Endometrial microvascular endothelial cells (primary cell): ENCODE data around the gene BMERB1. TPM values are rescaled to one million over a fixed set of nuclear protein-coding genes. Genes with fewer than 3 reads are reported as not detected.
"Not testable (repeated sequence)": the region's sequence is repeated elsewhere in the genome, so short reads cannot be mapped to it uniquely, and the experiment has no call there.

ENCODE experiments used
- in situ Hi-C: cut with HindIII; loops from 2 replicates; pipeline ENCODE4 v1.10.0; 2017; ENCODE audit warnings: low sequenced_read_pairs, low pct_unique_long_range_greater_than_20kb; ENCODE audit errors: inconsistent ontology term
- total RNA-seq: library from RNA; depleted of rRNA; stranded (reverse); fragments of >200 nt; gene quantifications from one replicate; pipeline ENCODE4 v1.2.3, GENCODE V29; 2015; ENCODE audit errors: inconsistent ontology term

Gene BMERB1
- total RNA-seq, 1 donor from 2014 or later = 28.4 TPM

DNA sequence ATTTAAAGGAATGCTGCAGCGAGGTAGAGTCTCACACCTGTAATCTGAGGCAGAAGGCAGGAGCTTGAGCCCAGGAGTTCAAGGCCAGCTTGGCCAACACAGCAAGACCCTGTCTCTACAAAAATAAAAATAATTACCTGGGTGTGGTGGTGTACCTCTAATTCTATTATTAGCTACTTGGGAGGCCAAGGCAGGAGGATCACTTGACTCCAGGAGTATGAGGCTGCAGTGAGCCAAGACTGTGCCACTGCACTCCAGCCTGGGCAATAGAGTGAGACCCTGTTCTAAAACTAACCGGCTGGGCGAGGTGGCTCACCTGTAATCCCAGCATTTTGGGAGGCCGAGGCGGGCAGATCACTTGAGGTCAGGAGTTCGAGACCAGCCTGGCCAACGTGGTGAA lies 18.9 kb downstream of the BMERB1 start:
- in situ Hi-C loops = not testable (repeated sequence)

DNA sequence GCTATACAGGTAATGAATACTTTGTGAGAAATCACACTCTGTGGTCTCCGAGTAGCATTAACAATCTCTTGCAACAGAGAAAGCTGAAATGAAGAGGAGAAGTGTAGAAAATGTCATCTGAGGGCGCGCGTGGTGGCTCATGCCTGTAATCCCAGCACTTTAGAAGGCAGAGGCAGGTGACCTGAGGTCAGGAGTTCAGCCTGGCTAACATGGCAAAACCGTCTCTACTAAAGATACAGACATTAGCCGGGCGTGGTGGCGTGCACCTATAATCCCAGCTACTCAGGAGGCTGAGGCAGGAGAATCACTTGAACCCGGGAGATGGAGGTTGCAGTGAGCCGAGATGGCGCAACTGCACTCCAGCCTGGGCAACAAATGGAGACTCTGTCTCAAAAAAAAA lies 20.5 kb downstream of the BMERB1 start:
- in situ Hi-C loops = not testable (repeated sequence)

DNA sequence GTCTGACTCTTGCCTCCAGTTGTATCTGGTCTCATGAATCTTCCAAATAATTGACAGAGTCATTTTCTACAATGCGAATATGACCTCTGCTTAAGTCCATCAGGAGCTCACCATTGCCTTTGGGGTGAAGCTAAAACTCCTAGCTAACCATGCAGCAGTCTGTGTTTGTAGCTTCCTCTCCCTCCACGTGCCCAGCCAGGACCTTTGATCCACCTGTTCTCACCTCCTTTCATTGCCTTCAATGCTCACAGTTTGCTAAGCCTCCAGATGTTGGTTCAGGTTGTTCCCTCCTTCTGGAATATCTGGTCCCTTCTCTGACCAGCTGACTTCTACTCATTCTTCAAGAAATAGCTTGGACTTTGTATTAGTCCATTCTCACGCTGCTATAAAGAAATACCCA lies 23.0 kb downstream of the BMERB1 start:
- in situ Hi-C loops = no loop called here

DNA sequence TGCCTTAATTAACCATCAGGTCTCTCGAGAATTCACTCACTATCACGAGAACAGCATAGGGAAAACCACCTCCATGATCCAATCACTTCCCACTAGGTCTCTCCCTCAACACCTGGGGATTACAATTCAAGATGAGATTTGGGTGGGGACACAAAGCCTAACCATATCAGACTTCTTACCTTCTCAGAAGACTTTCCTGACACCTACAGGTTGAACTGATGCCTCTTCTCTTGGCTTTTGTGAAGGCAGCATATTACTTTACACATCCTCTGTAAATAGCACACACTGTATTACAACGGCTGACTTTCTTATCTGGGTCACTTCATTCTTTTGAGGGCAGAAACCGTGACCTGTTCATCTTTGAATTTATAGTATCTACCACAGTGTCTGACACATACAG lies 23.6 kb downstream of the BMERB1 start:
- in situ Hi-C loops = no loop called here

DNA sequence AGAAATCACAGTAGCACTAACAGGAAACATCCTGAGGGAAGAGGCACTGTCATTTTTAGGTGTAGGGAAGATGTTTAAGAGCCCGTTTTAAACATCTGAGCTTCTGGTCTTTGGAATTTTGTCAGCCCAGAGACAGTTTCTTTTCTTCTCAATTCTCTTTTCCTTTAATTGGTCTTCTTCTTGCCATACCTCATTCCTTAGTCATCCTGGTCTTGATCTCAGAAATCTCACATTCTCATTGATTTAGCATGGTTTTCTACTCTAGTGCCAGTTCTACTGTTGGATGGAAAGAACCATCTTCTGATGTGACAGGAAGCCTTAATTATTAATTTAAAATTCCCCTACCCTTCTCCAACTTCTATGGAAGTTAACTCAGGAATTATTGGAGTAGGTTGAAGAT lies 25.4 kb downstream of the BMERB1 start:
- in situ Hi-C loops = no loop called here

DNA sequence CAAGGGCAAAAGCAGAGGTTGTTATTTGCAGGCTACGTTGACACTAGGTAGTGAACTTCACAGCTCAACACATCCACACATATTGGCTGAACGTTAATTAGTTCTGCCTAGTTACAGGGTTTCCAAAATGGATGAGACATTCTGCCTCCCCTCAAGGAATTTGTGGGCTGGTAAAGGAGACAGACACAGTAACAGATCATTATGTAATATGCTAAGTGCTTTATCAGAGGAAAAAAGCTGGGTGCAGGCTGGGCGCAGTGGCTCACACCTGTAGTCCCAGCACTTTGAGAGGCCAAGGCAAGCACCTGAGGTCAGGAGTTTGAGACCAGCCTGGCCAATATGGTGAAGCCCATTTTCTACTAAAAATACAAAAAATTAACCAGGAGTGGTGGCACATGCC lies 26.2 kb downstream of the BMERB1 start:
- in situ Hi-C loops = no loop called here

DNA sequence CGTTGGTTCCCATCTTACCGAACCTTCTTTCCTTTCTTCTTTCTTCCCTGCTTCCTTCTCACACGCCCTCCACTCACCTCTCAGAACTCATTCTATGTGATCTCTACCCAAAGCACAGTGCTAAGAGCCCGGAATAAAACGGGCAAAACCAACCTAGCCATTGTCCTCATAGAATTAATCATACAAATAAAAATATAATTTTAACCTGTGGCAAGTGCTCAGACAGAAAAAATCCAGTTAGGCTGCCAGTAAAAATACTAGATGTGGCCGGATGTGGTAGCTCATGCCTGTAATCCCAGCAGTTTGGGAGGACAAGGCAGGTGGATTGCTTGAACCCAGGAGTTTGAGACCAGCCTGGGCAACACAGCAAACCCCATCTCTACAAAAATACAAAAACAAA lies 27.0 kb downstream of the BMERB1 start:
- in situ Hi-C loops = no loop called here

DNA sequence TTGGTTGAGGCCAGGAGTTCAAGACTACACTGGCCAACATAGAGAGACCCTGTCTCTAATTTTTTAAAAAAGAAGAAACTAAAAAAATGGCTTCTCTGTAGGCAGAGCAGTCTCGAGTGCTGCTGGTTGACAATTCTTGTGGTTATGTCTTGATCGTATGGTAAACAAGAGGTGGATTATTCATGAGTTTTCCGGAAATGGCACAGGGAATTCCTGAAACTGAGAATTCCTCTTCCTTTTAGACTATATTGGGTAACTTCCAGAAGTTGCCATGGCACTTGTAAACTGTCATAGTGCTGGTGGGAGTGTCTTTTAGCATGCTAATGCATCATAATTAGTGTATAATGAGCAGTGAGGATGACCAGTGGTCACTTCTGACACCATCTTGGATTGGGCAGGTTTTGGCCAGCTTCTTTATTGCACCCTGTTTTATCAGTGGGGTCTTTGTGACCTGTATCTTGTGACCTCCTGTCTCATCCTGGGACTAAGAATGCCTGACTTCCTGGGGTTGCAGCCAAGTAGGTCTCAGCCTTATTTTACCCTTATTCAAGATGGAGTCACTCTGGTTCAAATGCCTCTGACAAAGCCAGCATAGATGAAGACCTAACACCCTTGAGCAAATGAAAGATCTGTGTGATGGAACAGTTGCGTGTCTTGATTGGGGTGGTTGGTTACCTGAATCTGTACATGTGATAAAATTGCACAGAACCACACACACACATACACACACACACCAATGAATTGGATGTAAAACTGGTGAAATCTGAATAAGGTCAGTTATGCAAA lies 30.2 kb downstream of the BMERB1 start:
- in situ Hi-C loops = no loop called here

DNA sequence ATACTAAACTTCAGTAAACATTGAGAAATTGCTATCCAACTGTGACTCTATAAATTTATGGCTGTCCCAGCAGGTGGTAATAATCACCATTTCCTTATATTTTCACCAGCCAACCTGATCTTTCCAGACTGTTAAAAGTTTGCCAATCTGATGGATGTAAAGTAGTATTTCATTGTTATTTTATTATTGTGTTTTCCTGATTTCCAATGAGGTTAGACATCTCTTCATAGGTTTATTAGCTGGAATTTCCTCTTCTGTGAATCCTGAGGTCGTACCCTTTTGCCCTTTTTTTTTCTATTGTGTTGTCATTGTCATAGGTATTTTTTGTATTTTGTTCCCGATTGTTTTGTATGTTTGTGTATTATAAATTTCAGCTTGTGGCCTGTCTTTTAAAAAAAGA lies 31.7 kb downstream of the BMERB1 start:
- in situ Hi-C loops = no loop called here

DNA sequence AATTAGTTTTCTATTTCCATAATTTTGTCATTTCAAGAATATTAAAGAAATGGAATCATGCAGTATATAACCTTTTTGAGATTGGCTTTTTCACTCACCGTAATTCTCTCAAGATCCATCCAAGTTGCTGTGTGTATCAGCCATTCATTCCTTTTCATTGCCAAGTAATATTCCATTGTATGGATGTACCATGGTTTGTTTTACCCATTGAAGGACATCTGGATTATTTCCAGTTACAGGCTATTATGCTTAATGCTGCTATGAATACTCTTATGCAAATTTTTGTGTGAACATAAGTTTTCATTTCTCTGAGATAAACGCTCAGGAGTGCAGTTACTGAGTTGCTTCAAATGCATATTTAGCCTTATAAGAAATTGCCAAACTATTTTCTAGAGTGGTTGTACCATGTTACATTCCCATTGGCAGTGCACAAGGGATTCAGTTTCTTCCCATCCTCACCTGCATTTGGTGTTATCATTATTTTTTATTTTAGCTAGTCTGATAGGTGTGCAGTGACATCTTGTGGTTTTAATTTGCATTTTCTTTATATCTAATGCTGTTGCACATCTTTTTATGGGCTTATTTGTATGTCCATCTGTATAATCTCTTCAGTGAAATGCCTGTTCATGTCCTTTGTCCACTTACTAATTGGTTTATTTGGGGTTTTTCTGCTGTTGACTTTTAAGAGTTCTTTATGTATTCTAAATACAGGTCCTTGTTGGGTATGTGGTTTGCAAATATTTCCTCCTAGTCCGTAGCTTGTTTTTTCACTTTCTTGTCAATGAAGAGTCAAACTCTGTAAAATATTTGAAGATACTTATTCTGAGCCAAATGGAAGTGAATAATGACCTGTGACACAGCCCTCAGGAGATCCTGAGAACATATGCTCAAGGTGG lies 32.7 kb downstream of the BMERB1 start:
- in situ Hi-C loops = no loop called here

DNA sequence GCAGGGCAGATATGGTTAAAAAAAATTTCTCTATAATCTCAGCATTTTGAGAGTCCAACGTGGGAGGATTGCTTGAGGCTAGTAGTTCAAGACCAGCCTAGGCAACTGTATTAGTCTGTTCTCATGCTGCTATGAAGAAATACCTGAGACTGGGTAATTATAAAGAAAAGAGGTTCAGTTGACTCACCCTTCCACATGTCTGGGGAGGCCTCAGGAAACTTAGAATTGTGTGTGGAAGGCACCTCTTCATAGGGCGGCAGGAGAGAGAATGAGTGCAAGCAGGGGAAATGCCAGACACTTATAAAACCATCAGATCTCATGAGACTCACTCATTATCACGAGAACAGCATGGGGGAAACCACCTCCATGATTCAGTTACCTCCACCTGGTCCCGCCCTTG lies 42.6 kb downstream of the BMERB1 start:
- in situ Hi-C loops = not testable (repeated sequence)

DNA sequence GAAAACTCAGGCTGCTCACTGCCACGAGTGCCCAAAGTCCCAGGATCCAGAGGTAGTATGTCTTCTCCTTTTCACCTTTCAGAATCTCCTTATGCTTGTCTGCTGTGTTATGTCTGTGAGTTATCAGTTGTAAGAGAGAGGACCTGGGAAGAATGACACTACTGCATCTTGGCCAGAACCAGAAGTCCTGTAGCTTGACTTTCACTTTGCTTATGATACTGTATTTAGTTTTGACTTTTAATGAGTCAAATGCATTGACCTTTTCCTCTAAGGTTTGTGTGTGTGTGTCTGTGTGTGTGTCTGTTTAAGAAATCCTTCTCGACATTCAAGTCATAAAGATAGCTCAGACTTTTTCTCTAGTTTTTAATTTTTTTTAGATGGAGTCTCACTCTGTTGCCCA lies 43.4 kb downstream of the BMERB1 start:
- in situ Hi-C loops = no loop called here

DNA sequence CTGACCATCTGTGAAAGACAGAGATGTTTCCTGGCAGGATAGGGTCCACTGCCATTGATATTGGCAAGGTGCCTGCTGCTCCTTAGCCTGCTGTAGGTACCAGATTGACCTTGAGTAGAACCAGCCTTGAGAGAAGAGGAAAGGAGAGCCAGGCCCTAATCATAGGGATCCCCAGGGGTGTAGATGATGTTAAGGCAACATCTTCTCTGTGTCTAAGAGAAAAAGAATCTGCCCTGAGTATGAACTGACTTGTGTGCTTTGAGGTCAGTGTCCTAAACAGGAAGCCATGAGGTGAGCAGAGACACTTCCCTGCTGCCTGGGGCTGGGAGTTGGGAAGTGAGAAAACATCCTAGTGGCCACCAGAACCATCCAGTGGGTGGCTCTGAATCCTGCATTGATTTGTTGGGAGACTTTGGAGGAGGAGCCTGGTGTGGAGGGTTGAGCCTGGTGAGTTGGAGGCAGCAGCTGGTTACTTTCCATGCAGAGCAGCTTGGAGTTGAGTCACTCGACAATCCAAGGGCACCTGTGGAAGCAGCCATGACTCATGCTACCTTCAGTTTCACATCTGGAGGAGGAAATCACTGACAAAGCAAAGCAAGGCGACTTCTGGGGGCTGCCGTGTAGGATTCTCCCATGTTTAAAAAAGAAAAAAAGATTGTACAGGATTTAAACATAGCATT lies 47.8 kb downstream of the BMERB1 start:
- in situ Hi-C loops = no loop called here

DNA sequence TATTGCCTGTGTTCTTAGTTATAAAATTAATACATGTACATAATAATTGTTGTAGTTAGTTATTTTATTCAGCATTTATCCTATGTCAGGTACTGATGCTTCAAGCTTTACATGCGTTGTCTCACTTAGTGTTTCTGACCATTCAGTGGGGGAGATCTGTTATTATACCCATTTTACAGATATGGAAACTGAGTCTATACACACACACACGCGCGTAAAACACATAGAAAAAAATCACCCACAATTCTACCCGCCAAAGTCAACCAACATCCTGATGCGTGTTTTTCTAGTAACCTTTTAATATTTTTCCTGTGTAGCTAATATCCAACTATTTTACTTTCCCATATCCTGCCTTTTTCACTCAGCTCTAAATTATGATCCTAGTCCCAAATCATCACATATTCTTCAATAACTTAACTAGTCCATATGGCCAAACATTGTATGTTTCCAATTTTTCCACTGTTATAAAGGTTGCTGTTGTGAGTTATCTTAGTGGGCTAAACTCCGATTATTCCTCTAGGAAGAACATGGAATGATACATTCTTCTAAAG lies 48.4 kb downstream of the BMERB1 start:
- in situ Hi-C loops = no loop called here

DNA sequence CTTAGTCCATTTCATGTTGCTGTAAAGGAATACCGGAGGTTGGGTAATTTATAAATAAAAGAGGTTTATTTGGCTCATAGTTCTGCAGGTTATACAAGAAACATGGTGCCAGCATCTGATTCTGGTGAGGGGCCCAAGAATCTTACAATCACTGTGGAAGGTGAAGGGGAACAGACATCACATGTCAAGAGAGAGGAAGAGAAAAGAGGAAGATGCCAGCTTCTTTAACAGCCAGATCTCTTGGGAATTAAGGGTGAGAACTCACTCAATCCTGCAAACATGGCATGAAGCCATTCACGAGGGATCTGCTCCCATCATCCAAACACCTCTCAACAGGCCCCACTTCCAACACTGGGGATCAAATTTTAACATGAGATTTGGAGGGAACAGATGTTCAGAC lies 49.5 kb downstream of the BMERB1 start:
- in situ Hi-C loops = no loop called here

DNA sequence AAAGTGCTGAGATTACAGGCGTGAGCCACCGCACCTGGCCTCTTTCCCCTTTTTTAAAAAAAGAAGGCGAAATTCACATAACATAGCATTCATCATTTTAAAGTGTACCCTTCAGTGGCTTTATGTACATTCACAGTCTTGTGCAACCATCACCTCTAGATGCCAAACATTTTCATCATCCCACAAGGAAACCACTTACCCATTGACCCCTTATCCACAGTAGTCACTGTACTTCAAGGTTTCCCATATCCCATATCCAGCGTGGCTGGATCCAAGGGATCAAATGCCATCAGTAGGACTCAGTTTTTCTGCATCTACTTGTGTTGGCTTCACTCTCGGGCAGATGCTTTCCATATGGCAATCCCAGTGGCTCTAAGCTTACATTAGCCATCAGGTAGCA lies 50.3 kb downstream of the BMERB1 start:
- in situ Hi-C loops = no loop called here

DNA sequence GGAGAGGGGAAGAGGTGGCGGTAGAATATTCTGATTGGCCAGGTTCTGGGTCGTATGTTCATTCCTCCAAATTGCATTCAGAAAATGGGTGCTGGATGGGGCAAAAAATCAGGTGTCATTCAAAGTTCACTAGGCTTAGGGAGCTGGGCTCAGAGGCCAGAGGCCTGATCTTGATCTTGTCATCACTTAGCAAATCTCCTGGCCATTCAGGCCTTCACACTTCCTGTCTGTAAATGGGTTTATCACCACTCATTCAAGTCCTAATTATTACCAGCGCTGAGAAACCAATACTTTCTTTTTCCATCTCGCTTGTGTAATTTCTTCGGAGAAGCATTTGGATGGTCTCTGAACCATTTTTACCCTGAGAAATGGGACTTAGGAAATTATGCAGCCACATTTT lies 50.8 kb downstream of the BMERB1 start:
- in situ Hi-C loops = no loop called here

DNA sequence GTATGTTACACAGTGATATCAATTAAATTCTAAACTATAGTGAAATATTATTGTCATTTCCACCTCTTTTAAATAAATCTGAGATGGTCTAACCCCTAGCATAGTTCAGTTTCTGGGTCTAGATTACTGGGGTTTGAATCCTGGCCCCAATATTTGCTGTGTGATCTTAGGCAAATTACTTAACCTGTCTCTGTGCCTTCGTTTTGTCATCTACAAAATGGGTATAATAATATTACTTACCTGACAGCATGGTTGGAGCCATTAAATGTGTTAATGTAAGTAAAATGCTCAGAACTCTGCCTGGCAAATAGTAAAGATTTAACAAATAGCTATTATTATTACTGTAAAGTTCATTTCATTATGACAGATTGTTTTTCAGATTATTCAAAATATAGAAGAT lies 52.3 kb downstream of the BMERB1 start:
- in situ Hi-C loops = no loop called here
